Parathyroid adenoma (tissue), 2 donors: ENCODE measurements around the gene ZNF672.

ENCODE experiments used
- H2AFZ ChIP-seq: fragments of 300-600 bp; sonication (generic); one replicate; pipeline ENCODE4 v1.7.0; 2017; ENCODE audit warnings: antibody characterized with exemption, mild to moderate bottlenecking
- H3K27ac ChIP-seq: fragments of 300-600 bp; sonication (generic); one replicate; pipeline ENCODE4 v1.7.0; 2017
- H3K27me3 ChIP-seq: fragments of 300-600 bp; sonication (generic); one replicate; pipeline ENCODE4 v1.7.0; 2017; ENCODE audit warnings: low read length; ENCODE audit not compliant: control insufficient read depth, insufficient read depth
- H3K36me3 ChIP-seq: fragments of 300-600 bp; sonication (generic); one replicate; pipeline ENCODE4 v1.7.0; 2017; ENCODE audit warnings: low read length; ENCODE audit not compliant: control insufficient read depth, insufficient read depth
- H3K4me1 ChIP-seq: fragments of 300-600 bp; sonication (generic); one replicate; pipeline ENCODE4 v1.7.0; 2017; ENCODE audit warnings: control low read depth
- H3K4me2 ChIP-seq: fragments of 300-600 bp; sonication (generic); one replicate; pipeline ENCODE4 v1.7.0; 2017; ENCODE audit warnings: low read length
- H3K4me3 ChIP-seq: fragments of 300-600 bp; sonication (generic); one replicate; pipeline ENCODE4 v1.7.0; 2017; ENCODE audit warnings: low read depth, low read length
- H3K79me2 ChIP-seq: fragments of 300-600 bp; sonication (generic); one replicate; pipeline ENCODE4 v1.7.0; 2017; ENCODE audit warnings: control low read depth
- H3K9ac ChIP-seq: fragments of 300-600 bp; sonication (generic); one replicate; pipeline ENCODE4 v1.7.0; 2017; ENCODE audit warnings: mild to moderate bottlenecking
- H3K9me3 ChIP-seq: fragments of 300-600 bp; sonication (generic); one replicate; pipeline ENCODE4 v1.7.0; 2017; ENCODE audit warnings: low read length; ENCODE audit not compliant: control insufficient read depth
- CTCF ChIP-seq: fragments of 300-600 bp; sonication (generic); IDR thresholded peaks from one replicate; pipeline ENCODE4 v1.7.0; 2017; ENCODE audit warnings: antibody characterized with exemption, mild to moderate bottlenecking
- donor health status: primary hyperparathyroidism.

The ZNF672 gene

GRCh38 chr1:248816042-248816851, 21.8 kb upstream of the ZNF672 start:
- no peaks in the 10 kb centered on the region for H3K27me3 ChIP-seq
- no peak overlapping the region for H3K4me3 ChIP-seq
- H3K27ac ChIP-seq: no peak overlapping the region
- no peaks in the 10 kb centered on the region for H3K36me3 ChIP-seq
- no peak overlapping the region for H2AFZ ChIP-seq
- no peak overlapping the region for H3K9ac ChIP-seq
- no peak for TF ChIP-seq CTCF
- no peak overlapping the region for H3K4me2 ChIP-seq
- no peaks in the 10 kb centered on the region for H3K4me1 ChIP-seq
- H3K9me3 ChIP-seq: no peaks in the 10 kb centered on the region
- no peaks in the 10 kb centered on the region for H3K79me2 ChIP-seq

GRCh38 chr1:248817065-248817464, 21.0 kb upstream of the ZNF672 start:
- H3K4me3 ChIP-seq: no peak overlapping the region
- no peaks in the 10 kb centered on the region for H3K4me1 ChIP-seq
- H3K27ac ChIP-seq: no peak overlapping the region
- no peak for TF ChIP-seq CTCF
- no peaks in the 10 kb centered on the region for H3K36me3 ChIP-seq
- H3K79me2 ChIP-seq: no peaks in the 10 kb centered on the region
- H3K4me2 ChIP-seq: no peak overlapping the region
- no peaks in the 10 kb centered on the region for H3K9me3 ChIP-seq
- no peaks in the 10 kb centered on the region for H3K27me3 ChIP-seq
- no peak overlapping the region for H3K9ac ChIP-seq
- no peak overlapping the region for H2AFZ ChIP-seq

GRCh38 chr1:248818505-248819374, 19.3 kb upstream of the ZNF672 start:
- H3K27me3 ChIP-seq: no peaks in the 10 kb centered on the region
- peaks cover 4% of the 10 kb centered on the region for H3K79me2 ChIP-seq
- no peaks in the 10 kb centered on the region for H3K36me3 ChIP-seq
- H3K4me2 ChIP-seq: no peak overlapping the region
- no peak overlapping the region for H3K4me3 ChIP-seq
- H3K27ac ChIP-seq: no peak overlapping the region
- H3K9ac ChIP-seq: no peak overlapping the region
- no peaks in the 10 kb centered on the region for H3K9me3 ChIP-seq
- no peak overlapping the region for H2AFZ ChIP-seq
- TF ChIP-seq CTCF: no peak
- H3K4me1 ChIP-seq: peaks cover 3% of the 10 kb centered on the region

GRCh38 chr1:248820041-248820585, 17.9 kb upstream of the ZNF672 start:
- no peak overlapping the region for H3K4me2 ChIP-seq
- H3K36me3 ChIP-seq: no peaks in the 10 kb centered on the region
- H3K27ac ChIP-seq: no peak overlapping the region
- H2AFZ ChIP-seq: no peak overlapping the region
- H3K79me2 ChIP-seq: peaks cover 13% of the 10 kb centered on the region
- no peak overlapping the region for H3K4me3 ChIP-seq
- no peaks in the 10 kb centered on the region for H3K9me3 ChIP-seq
- TF ChIP-seq CTCF: no peak
- peaks cover 3% of the 10 kb centered on the region for H3K4me1 ChIP-seq
- no peak overlapping the region for H3K9ac ChIP-seq
- no peaks in the 10 kb centered on the region for H3K27me3 ChIP-seq
